ENCODE data around the gene PRR27. TPM values are rescaled to one million over a fixed set of nuclear protein-coding genes. Genes with fewer than 3 reads are reported as not detected.

The PRR27 gene
- total and polyA plus RNA-seq, 10 of the 15 experiments (the other 5 are each of a cell fraction or from before 2014, with no cell fraction given), result not detected

DNA sequence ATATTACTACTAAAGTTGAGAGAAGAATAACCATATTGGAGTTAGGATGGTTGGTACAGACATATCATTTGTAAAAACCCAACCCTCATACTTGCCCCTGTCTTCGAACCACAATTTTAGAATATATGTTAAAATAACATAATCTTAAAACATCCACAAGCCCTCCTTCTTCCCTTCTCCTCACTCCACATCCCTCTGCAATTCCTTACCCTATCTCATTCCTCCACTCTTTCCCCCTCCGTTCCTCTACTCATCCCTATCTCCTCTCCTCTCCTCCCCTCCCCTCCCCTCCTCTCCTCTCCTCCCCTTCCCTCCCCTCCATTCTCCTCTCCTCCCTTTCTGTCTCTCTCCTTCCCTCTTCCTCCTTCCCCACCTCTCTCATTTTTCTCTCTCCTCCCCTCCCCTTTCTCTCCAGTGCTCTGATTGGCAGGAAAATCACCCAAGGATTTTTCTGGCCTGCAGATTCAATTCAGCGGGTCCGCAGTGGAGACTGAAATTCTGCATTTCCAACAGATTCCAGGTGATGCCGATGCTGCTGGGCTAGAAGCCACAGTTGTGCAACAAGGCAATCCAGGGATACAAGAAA is 24.1 kb downstream of the PRR27 start (continued):
- TF ChIP-seq, protein P1, sequence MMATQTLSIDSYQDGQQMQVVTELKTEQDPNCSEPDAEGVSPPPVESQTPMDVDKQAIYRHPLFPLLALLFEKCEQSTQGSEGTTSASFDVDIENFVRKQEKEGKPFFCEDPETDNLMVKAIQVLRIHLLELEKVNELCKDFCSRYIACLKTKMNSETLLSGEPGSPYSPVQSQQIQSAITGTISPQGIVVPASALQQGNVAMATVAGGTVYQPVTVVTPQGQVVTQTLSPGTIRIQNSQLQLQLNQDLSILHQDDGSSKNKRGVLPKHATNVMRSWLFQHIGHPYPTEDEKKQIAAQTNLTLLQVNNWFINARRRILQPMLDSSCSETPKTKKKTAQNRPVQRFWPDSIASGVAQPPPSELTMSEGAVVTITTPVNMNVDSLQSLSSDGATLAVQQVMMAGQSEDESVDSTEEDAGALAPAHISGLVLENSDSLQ (IDR thresholded peaks at IDR 0.05), result no peak

DNA sequence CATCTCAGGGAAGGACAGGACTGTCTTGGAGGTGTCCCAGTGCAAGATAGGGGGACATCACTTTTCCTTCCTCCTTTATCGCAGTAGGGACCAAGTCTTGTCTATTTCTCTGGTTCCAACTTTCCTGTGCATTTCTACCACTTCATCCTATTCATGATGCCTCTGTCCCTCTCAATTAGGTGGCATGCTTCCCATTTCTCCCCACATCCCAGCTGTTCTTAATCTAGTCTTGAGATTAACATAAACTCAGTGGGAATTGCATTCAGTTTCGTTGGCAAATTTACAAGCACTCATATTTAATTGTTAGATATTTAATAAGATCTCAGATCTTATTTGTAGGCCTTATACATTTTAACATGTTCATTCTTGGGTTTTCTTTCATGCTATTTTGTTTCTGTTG is 25.8 kb downstream of the PRR27 start:
- no peaks in the 10 kb centered on the region for H3K79me2 ChIP-seq (ENCODE audit: control insufficient read depth, insufficient read depth, low read length)
- BruUV-seq (replicated peaks), result no TSS peak
- no peaks in the 10 kb centered on the region for H3K27me3 ChIP-seq (replicated peaks in 1 of 2; ENCODE audit: control insufficient read depth in 2 of 2, insufficient read depth in 2 of 2, low read length in 1 of 2)
- no peak for FAIRE-seq
- H3K36me3 ChIP-seq (ENCODE audit: control insufficient read depth in 2 of 2, insufficient read depth in 2 of 2, low read length in 1 of 2), result no peaks in the 10 kb centered on the region
- H3K9ac ChIP-seq (ENCODE audit: control insufficient read depth, insufficient read depth, low read length), result no peak overlapping the region
- no peaks in the 10 kb centered on the region for H3K9me3 ChIP-seq (replicated peaks; ENCODE audit: control insufficient read depth, insufficient read depth, low read length)
- intact Hi-C loops (cut with micrococcal nuclease; ENCODE audit: unreplicated experiment), result no loop called here
- SMC1A ChIA-PET (ENCODE audit: uncharacterized antibody, unreplicated experiment), result interaction anchor here (0.8 kb wide), 1 partner anchor 490 kb away, joined by 3 read pairs; no protein-coding TSS in a partner anchor
- CTCF ChIA-PET, result interaction anchor here (1.5 kb wide), 1 partner anchor 20 kb away, joined by 4 read pairs; no protein-coding TSS in a partner anchor
- POLR2A ChIA-PET, result no interaction called here
- no peak overlapping the region for H3K4me3 ChIP-seq
- WGBS (ENCODE audit: insufficient coverage, insufficient replicate concordance, low lambda C conversion rate, missing lambda C conversion rate), result 24% methylated on average over 2 of the region's 2 CpGs
- H4K20me1 ChIP-seq (ENCODE audit: control insufficient read depth, insufficient read depth), result no peaks in the 10 kb centered on the region
- no peak for DNase-seq (ENCODE audit: low read depth, low spot score)
- no peak overlapping the region for H3K4me2 ChIP-seq (ENCODE audit: control insufficient read depth, insufficient read depth)
- ATAC-seq, result no peak
- H2AFZ ChIP-seq (ENCODE audit: control insufficient read depth, low read depth, low read length), result no peak overlapping the region
- no peak overlapping the region for H3K27ac ChIP-seq (ENCODE audit: control insufficient read depth, insufficient read depth)
- in situ Hi-C loops (cut with MboI), result loop anchor here (5.0 kb wide), 1 partner anchor 488 kb away; no protein-coding TSS in a partner anchor
- RAD21 ChIA-PET (ENCODE audit: unreplicated experiment), result interaction anchor here (0.6 kb wide), 1 partner anchor 323 kb away, joined by 4 read pairs; no protein-coding TSS in a partner anchor
- no peaks in the 10 kb centered on the region for H3K4me1 ChIP-seq (ENCODE audit: control insufficient read depth, insufficient read depth, low read length)
- TF ChIP-seq, protein P2, sequence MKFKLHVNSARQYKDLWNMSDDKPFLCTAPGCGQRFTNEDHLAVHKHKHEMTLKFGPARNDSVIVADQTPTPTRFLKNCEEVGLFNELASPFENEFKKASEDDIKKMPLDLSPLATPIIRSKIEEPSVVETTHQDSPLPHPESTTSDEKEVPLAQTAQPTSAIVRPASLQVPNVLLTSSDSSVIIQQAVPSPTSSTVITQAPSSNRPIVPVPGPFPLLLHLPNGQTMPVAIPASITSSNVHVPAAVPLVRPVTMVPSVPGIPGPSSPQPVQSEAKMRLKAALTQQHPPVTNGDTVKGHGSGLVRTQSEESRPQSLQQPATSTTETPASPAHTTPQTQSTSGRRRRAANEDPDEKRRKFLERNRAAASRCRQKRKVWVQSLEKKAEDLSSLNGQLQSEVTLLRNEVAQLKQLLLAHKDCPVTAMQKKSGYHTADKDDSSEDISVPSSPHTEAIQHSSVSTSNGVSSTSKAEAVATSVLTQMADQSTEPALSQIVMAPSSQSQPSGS (IDR thresholded peaks at IDR 0.05; ENCODE audit: low read length), result no peak
- TF ChIP-seq, protein P3, sequence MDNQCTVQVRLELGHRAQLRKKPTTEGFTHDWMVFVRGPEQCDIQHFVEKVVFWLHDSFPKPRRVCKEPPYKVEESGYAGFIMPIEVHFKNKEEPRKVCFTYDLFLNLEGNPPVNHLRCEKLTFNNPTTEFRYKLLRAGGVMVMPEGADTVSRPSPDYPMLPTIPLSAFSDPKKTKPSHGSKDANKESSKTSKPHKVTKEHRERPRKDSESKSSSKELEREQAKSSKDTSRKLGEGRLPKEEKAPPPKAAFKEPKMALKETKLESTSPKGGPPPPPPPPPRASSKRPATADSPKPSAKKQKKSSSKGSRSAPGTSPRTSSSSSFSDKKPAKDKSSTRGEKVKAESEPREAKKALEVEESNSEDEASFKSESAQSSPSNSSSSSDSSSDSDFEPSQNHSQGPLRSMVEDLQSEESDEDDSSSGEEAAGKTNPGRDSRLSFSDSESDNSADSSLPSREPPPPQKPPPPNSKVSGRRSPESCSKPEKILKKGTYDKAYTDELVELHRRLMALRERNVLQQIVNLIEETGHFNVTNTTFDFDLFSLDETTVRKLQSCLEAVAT (IDR thresholded peaks at IDR 0.05), result no peak
- no peak for TF ChIP-seq RAD21 (IDR thresholded peaks at IDR 0.05; ENCODE audit: insufficient read depth, low read depth, low read length)
- TF ChIP-seq, protein P4, sequence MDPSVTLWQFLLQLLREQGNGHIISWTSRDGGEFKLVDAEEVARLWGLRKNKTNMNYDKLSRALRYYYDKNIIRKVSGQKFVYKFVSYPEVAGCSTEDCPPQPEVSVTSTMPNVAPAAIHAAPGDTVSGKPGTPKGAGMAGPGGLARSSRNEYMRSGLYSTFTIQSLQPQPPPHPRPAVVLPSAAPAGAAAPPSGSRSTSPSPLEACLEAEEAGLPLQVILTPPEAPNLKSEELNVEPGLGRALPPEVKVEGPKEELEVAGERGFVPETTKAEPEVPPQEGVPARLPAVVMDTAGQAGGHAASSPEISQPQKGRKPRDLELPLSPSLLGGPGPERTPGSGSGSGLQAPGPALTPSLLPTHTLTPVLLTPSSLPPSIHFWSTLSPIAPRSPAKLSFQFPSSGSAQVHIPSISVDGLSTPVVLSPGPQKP (IDR thresholded peaks at IDR 0.05; ENCODE audit: low read depth, low read length), result no peak
- TF ChIP-seq, protein P5, sequence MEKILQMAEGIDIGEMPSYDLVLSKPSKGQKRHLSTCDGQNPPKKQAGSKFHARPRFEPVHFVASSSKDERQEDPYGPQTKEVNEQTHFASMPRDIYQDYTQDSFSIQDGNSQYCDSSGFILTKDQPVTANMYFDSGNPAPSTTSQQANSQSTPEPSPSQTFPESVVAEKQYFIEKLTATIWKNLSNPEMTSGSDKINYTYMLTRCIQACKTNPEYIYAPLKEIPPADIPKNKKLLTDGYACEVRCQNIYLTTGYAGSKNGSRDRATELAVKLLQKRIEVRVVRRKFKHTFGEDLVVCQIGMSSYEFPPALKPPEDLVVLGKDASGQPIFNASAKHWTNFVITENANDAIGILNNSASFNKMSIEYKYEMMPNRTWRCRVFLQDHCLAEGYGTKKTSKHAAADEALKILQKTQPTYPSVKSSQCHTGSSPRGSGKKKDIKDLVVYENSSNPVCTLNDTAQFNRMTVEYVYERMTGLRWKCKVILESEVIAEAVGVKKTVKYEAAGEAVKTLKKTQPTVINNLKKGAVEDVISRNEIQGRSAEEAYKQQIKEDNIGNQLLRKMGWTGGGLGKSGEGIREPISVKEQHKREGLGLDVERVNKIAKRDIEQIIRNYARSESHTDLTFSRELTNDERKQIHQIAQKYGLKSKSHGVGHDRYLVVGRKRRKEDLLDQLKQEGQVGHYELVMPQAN (conservative IDR thresholded peaks at IDR 0.05), result no peak
- TF ChIP-seq, protein P6, sequence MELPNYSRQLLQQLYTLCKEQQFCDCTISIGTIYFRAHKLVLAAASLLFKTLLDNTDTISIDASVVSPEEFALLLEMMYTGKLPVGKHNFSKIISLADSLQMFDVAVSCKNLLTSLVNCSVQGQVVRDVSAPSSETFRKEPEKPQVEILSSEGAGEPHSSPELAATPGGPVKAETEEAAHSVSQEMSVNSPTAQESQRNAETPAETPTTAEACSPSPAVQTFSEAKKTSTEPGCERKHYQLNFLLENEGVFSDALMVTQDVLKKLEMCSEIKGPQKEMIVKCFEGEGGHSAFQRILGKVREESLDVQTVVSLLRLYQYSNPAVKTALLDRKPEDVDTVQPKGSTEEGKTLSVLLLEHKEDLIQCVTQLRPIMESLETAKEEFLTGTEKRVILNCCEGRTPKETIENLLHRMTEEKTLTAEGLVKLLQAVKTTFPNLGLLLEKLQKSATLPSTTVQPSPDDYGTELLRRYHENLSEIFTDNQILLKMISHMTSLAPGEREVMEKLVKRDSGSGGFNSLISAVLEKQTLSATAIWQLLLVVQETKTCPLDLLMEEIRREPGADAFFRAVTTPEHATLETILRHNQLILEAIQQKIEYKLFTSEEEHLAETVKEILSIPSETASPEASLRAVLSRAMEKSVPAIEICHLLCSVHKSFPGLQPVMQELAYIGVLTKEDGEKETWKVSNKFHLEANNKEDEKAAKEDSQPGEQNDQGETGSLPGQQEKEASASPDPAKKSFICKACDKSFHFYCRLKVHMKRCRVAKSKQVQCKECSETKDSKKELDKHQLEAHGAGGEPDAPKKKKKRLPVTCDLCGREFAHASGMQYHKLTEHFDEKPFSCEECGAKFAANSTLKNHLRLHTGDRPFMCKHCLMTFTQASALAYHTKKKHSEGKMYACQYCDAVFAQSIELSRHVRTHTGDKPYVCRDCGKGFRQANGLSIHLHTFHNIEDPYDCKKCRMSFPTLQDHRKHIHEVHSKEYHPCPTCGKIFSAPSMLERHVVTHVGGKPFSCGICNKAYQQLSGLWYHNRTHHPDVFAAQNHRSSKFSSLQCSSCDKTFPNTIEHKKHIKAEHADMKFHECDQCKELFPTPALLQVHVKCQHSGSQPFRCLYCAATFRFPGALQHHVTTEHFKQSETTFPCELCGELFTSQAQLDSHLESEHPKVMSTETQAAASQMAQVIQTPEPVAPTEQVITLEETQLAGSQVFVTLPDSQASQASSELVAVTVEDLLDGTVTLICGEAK (IDR thresholded peaks at IDR 0.05; ENCODE audit: borderline replicate concordance), result no peak
- no peak for TF ChIP-seq KLF5 (IDR thresholded peaks at IDR 0.05; ENCODE audit: partially characterized antibody)
- no peak for TF ChIP-seq IKZF1 (conservative IDR thresholded peaks at IDR 0.05)
